Fibroblast of the conjunctiva (primary cell): Measurements from ENCODE around the gene MRPL38.
"Not testable (repeated sequence)": the region's sequence is repeated elsewhere in the genome, so short reads cannot be mapped to it uniquely, and the experiment has no call there.

ENCODE experiments used
- DNase-seq: peaks from one replicate; pipeline ENCODE4 v3.0.0-alpha.2; 2010; ENCODE audit warnings: low read depth

MRPL38 gene

DNA sequence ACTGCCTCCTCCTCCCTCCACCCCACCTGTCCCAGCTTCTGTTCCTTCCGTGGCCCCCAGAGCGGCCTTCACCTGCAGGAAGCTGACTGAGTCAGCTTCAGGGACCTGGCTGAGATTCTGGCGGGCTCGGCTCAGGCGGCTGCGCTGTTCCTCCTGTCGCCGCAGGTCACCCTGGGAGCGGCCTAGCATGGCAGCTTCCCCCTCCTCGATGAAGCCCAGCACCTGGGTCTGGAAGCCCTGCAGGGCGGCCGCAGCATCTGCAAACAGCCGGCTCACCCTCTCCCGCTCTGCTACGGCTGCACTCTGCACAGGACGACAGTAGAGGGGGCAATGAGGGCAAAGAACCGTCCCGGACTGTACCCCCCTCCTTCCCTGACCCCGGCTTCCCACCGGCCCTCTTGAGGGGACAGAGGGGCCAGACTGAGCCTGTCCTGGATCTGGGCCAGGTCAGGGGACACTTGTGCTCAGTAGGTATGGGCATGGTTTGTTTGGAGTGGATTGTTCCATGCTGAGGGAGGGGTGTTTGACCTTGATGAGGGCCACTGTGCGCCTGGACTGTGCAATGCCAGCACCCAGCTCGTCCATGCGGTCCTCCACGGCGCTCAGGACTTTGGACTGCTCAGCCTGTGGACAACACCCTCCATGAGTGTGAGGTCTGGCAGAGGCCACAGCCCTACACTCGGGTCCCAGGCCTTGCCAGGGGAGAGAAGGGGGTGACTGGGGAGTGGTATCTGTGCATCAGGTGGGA lies 28.3 kb downstream of the MRPL38 start:
- DNase-seq, result no peak

DNA sequence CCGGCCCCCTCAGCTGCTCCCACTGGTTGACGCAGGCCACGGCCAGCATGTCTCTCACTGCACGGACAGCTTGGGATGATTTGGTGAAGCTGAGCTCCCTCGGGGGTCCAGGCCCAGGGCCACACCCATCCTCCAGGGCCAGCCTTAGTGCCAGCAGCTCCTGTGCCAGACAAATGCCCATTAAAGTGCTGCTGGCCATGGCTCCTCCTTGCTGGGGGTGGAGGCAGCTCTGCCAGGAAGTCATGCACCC lies 28.8 kb downstream of the MRPL38 start:
- no peak for DNase-seq

DNA sequence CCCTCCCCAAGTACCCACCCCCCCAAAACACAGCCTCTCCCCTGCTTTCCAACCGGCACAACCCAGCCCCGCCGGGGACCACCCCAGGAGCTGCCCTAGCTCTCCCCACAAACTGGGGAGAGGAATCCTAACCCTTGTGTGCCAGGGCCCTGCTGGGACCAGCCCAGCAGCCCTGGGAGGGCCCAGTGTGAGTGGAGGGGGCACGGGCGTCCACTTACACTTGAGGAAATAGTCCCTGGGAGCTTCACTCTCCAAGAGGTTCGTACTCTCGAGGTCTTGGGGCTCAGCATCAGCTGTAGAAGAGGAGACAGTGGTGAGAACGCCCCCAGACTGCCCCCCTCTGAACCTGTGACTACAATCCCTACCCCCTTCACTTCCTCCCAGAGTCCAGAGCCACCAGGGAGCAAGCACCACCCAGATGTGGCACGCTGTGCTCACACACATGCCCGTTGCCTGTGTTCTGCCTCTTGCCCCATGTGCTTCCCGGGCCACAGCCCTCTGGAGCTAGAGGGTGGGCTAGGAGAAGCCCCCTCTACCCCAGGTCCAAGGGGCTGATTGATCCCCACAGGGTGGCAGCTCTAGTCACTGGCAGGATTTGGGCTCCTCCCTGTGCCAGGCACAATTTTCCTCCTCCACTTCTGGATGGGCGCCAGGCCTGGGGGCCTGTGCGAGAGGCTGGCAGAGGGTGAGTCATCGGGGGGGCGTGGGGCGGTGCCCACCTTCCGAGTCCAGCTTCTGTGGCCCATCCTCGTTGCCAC lies 29.3 kb downstream of the MRPL38 start:
- DNase-seq, result no peak

DNA sequence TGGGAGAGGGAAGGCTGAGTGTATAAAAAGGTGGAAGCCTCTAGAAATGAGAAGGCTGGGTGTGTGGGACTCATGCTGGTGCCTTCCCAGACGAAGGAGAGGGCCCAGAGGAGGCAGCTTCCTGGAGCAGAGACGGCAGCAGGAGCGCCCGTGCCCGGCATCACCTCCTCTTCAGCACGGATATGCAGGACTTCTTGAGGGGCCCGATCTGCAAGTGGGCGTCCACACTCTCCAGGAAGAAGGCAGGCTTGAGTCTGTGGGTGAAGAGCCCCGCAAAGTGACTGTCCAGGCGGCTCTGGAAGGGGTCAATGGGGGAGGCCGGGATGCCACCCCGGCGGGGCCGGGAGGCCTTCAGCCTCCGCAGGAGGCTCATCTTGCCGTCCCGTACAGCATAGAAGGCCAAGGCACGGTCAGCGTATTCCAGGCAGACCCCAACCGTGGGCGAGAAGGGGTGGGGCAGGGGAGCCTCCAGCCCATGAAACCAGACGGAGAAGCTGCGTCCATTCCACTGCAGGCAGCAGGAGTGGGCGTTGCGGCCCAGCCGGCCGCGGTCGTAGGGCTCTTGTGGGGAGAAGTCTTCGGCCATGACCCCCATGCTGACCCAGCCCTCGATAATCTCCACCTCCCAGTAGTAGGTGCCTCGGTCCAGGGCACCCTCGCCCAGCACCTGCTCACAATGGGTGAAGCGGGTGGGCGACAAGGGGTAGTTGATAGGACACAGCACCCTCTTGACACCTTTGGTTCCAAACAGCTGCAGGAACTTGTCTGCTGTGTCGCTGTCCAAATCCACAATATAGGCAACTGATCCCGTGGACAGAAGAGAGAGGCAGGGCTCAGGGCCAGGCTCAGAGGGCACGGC lies 30.1 kb downstream of the MRPL38 start:
- no peak for DNase-seq

DNA sequence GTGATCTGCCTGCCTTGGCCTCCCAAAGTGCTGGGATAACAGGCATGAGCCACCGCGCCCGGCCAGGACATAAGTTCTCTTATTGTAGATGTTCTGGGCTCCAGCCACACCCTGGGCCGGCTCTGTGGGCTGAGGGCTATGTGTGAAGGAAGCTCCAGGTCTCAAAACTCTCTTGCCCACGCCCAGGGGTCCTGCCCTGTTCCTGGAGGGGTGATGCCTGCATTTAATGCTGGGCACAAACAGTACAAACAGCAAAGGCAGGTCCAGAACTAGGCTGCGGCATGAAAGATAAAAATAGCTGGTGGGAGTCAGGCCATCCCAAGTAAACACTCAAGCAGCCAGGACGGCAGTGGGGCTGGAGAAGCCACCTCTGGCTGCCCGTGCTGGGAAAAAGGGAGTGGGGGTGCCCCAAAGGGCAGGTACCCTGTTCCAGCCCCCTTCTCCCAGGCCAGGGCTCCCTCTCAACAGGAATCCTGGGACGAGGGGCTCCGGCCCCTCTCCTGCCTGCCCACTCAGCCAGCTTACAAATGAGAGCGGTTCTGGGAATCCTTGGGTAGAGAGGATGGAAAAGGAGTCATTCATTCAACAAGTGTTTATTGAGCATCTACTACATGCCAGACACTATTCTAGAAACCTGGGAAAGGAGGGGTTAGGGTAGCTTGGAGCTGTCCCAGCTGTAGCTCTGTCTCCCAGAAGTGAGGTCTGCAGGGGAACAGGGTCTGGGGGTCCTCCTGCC lies 30.9 kb downstream of the MRPL38 start:
- DNase-seq, result no peak

DNA sequence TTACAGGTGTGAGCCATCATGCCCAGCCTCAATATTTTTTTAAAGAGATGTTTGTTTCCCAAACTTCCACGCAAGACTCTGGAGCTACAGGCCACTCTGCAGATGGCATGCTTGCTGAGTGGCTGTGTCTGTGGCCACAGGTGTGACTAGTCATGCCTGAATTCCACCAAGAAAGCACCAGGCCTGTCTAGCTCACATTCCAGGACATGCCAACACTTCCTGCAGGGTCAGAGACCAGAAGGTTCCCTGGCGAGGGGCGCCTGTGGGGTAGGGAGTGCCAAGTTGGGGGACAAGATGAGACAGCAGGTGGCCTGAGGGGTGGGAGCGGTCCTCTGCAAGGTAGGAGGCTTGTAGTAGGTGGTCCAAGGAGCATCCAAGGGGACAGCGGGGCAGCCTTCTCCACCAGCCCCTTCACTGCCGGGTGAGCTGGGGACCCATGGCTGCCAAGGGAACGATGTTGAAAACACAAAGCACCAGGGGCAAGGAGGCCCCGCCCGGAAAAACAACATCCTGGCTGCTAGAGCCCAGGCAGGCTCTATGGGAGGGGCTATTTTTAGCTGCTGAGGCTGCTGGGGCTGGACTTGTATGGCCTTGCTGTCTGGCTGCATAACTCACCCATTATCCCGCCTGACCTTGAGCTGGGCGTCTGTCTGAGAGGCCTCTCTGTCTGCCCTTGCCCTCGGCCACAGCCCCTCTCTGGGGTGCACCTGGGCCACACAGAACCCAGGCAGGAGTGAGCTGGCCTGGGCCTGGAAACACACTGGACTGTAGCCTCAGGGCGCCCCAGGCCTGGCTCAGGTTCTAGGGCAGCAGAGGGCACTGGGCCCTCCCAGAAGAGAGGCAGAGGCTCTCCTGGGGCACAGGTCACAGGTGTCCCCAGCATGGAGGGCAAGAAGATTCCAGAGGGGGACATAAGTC lies 32.0 kb downstream of the MRPL38 start:
- DNase-seq, result peak; percentile 79

DNA sequence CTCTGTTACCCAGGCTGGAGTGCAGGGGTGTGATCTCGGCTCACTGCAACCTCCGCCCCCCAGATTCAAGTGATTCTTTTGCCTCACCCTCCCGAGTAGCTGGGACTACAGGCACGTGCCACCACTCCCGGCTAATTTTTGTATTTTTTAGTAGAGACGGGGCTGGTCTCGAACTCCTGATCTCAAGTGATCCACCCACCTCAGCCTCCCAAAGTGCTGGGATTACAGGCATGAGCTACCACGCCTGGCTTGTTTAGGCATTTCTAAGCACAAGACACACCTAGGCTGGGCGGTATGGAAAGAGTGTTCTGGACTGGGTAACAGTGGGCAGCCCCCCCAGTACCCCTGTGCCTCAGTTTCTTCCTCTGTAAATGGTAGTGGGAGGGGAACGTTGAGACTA lies 34.5 kb downstream of the MRPL38 start:
- not testable (repeated sequence) for DNase-seq

DNA sequence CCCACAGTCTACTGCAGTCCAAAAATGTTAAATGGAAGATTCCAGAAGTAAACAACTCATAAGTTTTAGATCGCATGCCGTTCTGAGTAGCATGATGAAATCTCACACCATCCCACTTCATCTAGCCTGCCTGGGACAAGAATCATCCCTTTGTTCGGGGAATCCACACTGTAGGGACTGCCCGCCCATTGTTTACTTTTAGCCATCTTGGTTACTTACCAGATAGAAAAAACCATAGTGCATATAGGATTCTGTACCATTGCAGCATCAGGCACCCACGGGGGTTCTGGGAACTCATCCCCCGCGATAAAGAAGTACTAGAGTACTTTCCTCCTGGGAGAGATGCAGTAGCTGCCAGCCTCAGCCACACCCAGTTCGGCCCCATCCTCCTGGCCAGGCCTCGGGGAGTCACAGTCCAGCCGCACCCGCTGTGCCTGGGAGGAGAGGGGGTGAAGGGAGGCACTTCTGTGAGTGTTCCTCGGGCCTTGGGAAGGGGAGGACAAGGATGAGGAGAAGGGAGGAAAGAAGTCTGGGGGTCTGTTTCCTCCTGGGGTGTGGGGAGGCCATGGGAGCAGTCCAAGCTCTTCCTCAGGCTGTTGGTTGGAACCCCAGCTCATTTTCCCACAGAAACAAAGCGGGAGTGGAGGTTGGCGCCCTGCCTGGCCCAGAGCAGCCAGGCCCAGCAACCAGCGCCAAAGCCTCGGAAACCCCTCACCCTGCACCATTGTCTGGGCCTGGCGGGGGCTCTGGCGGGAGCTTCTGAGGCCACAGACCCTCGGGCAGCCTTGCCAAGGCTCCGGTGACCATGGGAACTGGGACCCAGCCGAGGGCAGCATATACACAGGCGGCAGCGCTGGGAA lies 35.2 kb downstream of the MRPL38 start:
- peak; percentile 57 for DNase-seq

DNA sequence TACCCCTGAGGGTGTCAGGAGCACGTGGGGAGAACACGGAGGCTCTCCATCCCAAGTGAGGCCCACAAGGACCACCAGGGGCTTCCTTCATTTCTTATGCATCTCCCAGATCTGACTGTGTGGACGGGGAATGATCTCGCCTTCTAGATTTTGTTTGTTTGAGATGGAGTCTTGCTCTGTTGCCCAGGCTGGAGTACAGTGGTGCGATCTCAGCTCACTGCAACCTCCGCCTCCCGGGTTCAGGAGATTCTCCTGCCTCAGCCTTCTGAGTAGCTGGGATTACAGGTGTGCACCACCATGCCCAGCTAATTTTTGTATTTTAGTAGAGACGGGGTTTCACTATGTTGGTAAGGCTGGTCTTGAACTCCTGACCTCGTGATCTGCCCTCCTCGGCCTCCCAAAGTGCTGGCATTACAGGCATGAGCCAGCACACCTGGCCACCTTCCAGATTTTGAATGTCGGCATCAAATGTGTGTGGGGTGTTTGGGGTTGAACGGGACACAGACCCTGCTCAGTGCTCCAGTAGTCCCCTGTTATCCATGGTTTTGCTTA lies 35.9 kb downstream of the MRPL38 start:
- not testable (repeated sequence) for DNase-seq

DNA sequence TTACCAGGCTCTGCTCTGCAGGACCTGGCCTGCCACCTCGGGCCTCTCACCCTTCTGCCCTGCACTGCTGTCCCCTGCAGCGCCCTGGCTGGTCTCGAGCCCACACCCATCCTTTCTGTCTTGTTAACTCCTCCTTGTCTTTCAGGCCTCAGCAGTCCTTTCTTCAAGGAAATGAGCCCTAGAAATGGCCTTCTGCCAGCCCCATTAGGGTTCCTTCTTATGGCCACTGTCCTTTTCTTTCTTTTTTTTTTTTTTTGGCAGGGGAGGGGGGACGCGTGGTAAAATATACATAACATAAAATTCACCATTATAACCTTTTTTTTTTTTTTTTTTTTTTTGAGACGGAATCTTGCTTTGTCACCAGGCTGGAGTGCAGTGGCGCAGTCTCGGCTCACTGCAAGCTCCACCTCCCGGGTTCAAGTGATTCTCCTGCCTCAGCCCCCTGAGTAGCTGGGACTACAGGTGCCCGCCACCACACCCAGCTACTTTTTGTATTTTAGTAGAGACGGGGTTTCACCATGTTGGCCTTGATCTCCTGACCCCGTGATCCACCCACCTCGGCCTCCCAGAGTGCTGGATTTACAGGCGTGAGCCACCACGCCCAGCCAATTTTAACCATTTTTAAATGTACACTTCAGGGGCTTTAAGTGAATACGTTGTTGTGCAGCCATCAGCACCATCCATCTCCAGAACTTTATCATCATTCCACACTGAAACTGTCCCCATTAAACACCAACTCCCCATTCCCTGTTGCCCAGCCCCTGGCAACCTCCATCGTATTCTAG lies 39.1 kb downstream of the MRPL38 start:
- DNase-seq, result not testable (repeated sequence)

DNA sequence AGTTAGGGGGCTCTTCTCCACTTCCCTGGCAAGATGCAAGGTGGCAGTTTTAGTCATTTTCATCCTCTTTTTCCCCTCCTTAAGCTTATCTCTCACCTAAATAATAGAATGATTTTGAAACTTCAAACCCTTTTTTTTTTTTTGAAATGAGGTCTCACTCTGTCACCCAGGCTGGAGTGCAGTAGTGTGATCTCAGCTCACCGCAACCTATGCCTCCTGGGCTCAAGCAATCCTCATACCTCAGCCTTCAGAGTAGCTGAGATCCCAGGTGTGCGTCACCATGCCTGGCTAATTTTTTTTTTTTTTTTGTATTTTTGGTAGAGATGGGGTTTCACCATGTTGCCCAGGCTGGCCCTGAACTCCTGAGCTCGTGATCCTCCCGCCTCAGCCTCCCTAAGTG lies 39.8 kb downstream of the MRPL38 start:
- DNase-seq, result not testable (repeated sequence)

DNA sequence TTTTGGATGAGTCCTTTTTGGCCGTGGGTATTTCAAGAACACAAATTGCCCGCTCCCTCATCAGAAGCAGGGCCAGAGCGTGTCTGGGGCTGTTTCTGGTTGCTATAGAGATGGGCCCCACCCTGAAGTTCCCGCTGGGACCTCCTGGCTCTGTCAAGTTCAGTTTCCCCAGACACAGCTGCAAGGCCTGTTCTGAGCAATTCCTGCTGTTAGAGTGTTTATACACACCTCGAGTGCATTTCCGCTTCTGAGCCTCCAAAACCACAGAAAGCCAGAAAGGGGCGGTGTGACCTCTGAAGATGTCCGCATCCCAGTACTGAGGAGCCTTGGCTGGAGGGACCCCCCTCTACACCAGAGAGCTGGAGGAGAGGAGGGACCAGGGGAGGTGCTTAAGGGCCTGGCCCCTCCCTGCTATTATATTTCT lies 40.2 kb downstream of the MRPL38 start:
- DNase-seq, result peak; percentile 62

DNA sequence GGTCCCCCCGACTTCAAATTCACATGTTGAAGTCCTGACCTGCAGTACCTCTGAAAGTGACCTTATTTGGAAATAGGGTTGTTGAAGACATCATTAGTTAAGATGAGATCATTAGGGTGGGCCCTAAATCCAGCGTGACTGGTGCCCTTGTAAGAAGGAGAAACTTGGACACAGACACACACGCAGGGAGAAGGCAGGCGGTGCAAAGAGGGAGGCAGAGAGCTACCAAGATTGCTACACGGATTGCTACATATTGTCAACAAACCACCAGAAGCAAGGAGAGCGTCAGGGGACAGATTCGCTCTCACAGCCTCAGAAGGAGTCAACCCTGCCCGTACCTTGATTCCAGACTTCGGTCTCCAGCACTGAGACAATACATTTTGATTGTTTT lies 42.8 kb downstream of the MRPL38 start:
- DNase-seq, result no peak

DNA sequence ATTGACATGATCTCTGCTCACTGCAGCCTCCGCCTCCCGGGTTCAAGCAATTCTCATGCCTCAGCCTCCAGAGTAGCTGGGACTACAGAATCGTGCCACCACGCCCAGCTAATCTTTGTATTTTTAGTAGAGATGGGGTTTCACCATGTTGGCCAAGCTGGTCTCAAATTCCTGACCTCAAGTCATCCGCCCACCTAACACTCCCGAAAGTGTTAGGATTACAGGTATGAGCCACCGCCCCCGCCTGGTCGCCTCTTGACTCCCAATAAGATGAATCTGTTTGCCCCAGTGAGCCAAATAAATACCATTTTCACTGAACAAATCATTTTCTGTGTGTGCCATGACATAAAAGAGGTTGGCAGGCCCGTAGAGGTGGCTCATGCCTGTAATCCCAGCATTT lies 45.3 kb downstream of the MRPL38 start:
- DNase-seq, result not testable (repeated sequence)

DNA sequence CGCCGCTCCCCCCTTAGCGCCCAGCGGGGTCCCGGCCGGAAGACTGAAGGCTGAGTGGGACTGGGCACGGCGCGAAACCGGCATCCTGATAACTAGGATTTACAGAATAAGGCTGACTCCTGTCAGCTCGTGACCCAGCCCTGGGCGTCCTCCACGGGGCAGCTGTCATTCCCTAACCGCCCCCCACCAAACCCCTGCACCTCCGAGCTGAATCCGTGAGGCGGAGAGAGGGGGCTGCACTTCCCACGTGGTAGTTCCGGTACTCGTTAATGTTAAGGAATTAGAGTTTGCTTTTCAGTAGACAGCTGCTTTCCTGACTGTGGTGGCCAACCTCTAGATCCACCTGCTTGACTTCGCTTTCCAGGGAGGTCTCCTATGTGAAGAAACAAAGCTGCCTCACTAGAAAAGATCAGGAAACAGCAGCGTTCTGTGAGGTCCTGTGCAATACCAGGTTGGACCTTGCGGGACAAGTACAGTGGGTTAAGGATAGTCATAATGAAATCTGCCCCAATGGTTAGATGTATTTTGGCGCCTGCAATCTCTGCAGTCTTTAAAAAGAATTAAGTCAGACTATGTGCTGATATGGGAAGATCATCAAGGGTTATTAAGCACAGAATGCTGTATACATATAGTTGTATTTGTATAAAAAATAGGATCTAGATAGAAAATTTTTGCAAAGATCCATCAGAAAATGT lies 48.5 kb downstream of the MRPL38 start:
- DNase-seq, result no peak

DNA sequence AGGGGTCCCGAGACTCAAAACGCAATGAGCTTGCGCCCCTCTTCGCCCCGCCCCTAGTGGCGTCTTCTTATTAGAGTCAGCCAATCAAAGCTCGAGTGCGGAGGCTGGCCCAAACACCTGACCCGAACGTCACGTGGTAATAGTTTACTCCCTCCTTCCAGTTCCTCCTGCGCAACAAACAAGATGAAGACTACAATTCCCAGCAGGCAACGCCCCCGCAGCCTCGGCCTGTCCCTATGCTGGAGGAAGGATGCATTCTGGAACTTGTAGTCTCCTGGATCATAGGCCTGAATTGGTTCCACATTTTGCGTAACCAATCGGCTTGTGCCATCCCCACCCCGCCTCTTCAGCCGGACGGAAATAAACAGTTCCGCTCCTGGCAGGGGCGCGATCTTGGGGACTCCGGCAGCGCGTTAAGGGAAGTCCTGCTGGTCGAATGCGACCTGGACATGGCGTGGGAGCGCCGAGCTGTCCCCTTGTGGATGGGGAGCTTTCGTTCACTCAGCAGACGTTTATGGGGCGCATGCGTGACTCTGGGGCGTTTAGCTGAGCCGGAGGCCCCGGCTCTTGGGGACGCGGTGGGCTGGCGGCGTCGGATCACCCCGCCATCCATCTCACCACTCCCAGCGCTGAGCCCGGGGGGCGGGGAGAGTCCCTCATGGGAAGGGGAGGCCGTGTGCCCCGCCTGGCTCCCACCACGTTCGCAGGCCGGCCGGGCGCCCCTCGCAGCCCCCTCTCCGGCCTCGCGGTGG lies 49.2 kb downstream of the MRPL38 start, which contains the start of gene WBP2:
TSS of gene WBP2 (minus strand) at position 26 of the 752 bp plus-strand sequence. CDS start 38 bp downstream, outside the sequence.
- peak; percentile 100 for DNase-seq

DNA sequence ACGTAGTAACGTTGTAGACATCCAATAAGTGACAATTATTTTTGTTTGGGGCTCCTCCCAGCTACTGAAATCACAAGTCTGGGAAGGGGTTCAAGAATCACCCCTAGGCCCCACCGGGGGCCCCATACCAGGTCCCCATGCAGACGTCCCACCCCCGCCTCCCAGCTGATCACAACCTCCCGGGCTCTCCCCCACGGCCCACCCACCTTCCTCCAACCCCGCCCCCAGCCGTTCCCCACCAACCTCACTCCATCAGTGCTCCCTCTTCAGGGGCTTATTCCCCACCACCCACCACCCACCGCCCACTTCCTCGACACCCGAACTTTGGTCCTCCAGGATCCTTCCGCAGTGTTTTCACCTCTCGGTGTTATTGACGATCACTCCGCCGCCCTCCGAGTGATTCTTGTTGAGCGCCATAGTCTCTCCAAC lies 49.8 kb downstream of the MRPL38 start:
- DNase-seq, result no peak
